K562 (cell line): ENCODE data around the gene COL6A1. TPM values are rescaled to one million over a fixed set of nuclear protein-coding genes. Genes with fewer than 3 reads are reported as not detected.
A peak's percentile ranks its signal among the peaks of the same experiment; 100 is the strongest.
"Not testable (repeated sequence)": the region's sequence is repeated elsewhere in the genome, so short reads cannot be mapped to it uniquely, and the experiment has no call there.

ENCODE experiments used
- ATAC-seq: fragments of 200-7000 bp; cut with Tn5 transposase; 3 replicates; pipeline ENCODE4 v1.9.1; 2020; ENCODE audit warnings: moderate library complexity
- BruUV-seq: library from RNA; stranded (reverse); fragments of 400-500 nt; replicated peaks from 2 replicates; lab custom pipeline; 2021; lab: Mats Ljungman, UMichigan
- CTCF ChIA-PET: fragments of 300-600 bp; formaldehyde crosslinking; extraction: SDS; loops from one replicate; lab custom pipeline; 2021; ENCODE audit warnings: low intra/inter-chr PET ratio; lab: Yijun Ruan, JAX
- POLR2A ChIA-PET: fragments of 300-600, 350-650 bp; sonication (Branson Sonifier 250); formaldehyde crosslinking; extraction: SDS; loops from one replicate; lab custom pipeline; 2021; ENCODE audit warnings: antibody characterized with exemption, inconsistent platforms; lab: Yijun Ruan, JAX
- DNase-seq, 4 experiments: peaks; one replicate each; pipeline versions ENCODE4 v3.0.0 to v3.0.0-alpha.2; 2011 to 2018; ENCODE audit warnings: low spot score in 3 of 4, mixed read lengths in 3 of 4; ENCODE audit errors: extremely low read depth in 1 of 4
- FAIRE-seq: peaks from 2 replicates; lab custom pipeline; 2011; peaks lifted over from hg19 to GRCh38; lab: Jason Lieb, UNC
- H2AFZ ChIP-seq: 2 replicates; pipeline ENCODE4 v1.6.0; 2011; ENCODE audit warnings: low read depth, low read length, control low read depth, inconsistent platforms
- H3K27ac ChIP-seq: fragments of 200-600 bp; 3 replicates; pipeline ENCODE4 v1.8.0; 2011; ENCODE audit warnings: low read depth, mild to moderate bottlenecking, control low read depth, inconsistent platforms, low read length, moderate library complexity, mixed read lengths; ENCODE audit errors: extremely low read depth
- H3K27me3 ChIP-seq, 2 experiments: fragments of 300-600 bp in 1 of 2; 2 replicates in 1 of 2; 3 replicates in 1 of 2; pipeline versions ENCODE4 v1.6.0 to v1.8.0; 2011; ENCODE audit warnings: inconsistent platforms in 2 of 2, low read length in 2 of 2, mild to moderate bottlenecking in 1 of 2, mixed read lengths in 1 of 2, moderate library complexity in 1 of 2; ENCODE audit not compliant: control insufficient read depth in 2 of 2, insufficient read depth in 2 of 2
- H3K36me3 ChIP-seq: fragments of 300-600 bp; 3 replicates; pipeline ENCODE4 v1.8.0; 2011; ENCODE audit warnings: mild to moderate bottlenecking, low read length, inconsistent platforms; ENCODE audit not compliant: control insufficient read depth, insufficient read depth
- H3K4me1 ChIP-seq, 2 experiments: fragments of 200-600 bp in 1 of 2; replicated peaks in 1 of 2; 2 replicates in 1 of 2; 3 replicates in 1 of 2; pipeline versions ENCODE4 v1.5.1 to v1.8.0; 2011; ENCODE audit warnings: inconsistent platforms in 2 of 2, low read length in 2 of 2, mild to moderate bottlenecking in 1 of 2, mixed read lengths in 1 of 2, moderate library complexity in 1 of 2; ENCODE audit not compliant: control insufficient read depth in 2 of 2, insufficient read depth in 2 of 2
- H3K4me2 ChIP-seq: 2 replicates; pipeline ENCODE4 v1.6.1; 2011; ENCODE audit warnings: low read length, control low read depth, inconsistent platforms, mixed read lengths; ENCODE audit not compliant: insufficient read depth
- H3K4me3 ChIP-seq: fragments of 200-600 bp; sonication (generic), shearing (Covaris generic); 2 replicates; pipeline ENCODE4 v1.5.1; 2016; ENCODE audit warnings: control low read depth, inconsistent platforms
- H3K79me2 ChIP-seq: fragments of 200-600 bp; 3 replicates; pipeline ENCODE4 v1.8.0; 2011; ENCODE audit warnings: low read length, inconsistent platforms; ENCODE audit not compliant: control insufficient read depth, insufficient read depth
- H3K9ac ChIP-seq, 2 experiments: 2 replicates each; pipeline versions ENCODE4 v1.6.0 to v1.6.1; 2011; ENCODE audit warnings: low read depth in 2 of 2, low read length in 2 of 2, control low read depth in 1 of 2, inconsistent platforms in 1 of 2, mild to moderate bottlenecking in 1 of 2, mixed read lengths in 1 of 2; ENCODE audit not compliant: insufficient read depth in 1 of 2
- H3K9me1 ChIP-seq: one replicate; pipeline ENCODE4 v1.6.0; 2011; ENCODE audit warnings: inconsistent platforms, mild to moderate bottlenecking, low read length, moderate library complexity; ENCODE audit not compliant: control insufficient read depth, insufficient read depth
- H3K9me3 ChIP-seq: replicated peaks from 2 replicates; pipeline ENCODE4 v1.5.1; 2011; ENCODE audit warnings: low read depth, low read length, inconsistent platforms; ENCODE audit not compliant: control insufficient read depth, insufficient read depth
- H4K20me1 ChIP-seq: replicated peaks from 2 replicates; pipeline ENCODE4 v1.6.1; 2011; ENCODE audit warnings: low read length, inconsistent platforms, mixed read lengths; ENCODE audit not compliant: control insufficient read depth, insufficient read depth
- FIP1L1 ChIP-seq: fragments of 200-400 bp; formaldehyde crosslinking; IDR thresholded peaks from 2 replicates; pipeline ENCODE4 v1.6.1; 2018; ENCODE audit warnings: mild to moderate bottlenecking, low read depth, low read length; ENCODE audit not compliant: poor library complexity, severe bottlenecking
- KDM1A ChIP-seq, 2 experiments: fragments of 450-650 bp; IDR thresholded peaks; 2 replicates each; pipeline ENCODE4 v1.6.1; 2016; ENCODE audit warnings: mild to moderate bottlenecking in 2 of 2
- ZNF263 ChIP-seq: sonication (generic); formaldehyde crosslinking; IDR thresholded peaks from 2 replicates; pipeline ENCODE4 v1.8.0; 2022; ENCODE audit warnings: mild to moderate bottlenecking, missing genetic modification reagents, borderline replicate concordance
- WGBS: fragments of 100-300 bp; shearing (Covaris generic); methylation state at CpG from one replicate; pipeline ENCODE4 v1.1.6; 2016; ENCODE audit warnings: low coverage, mixed read lengths; ENCODE audit not compliant: insufficient coverage; ENCODE audit errors: missing lambda C conversion rate; 5-methylcytosine and 5-hydroxymethylcytosine counted together
- in situ Hi-C: fragments of 300-500 bp; cut with MboI; formaldehyde crosslinking; loops from 4 replicates; pipeline ENCODE4 v1.15.0; 2018; ENCODE audit warnings: inconsistent platforms, mixed read lengths
- intact Hi-C: fragments of 100-400 bp; cut with micrococcal nuclease; formaldehyde crosslinking; loops from 2 replicates; pipeline ENCODE4 v1.14.2; 2022
- polyA plus RNA-seq, 8 experiments: library from polyadenylated mRNA; depleted of rRNA in 4 of 8; stranded (reverse) in 5 of 8; unstranded in 3 of 8; fragments of >200 nt; fragmentation: Nextera tagmentation in 2 of 8; fragmentation: Illumina TruSeq in 1 of 8; extraction: Ambion mirVana in 2 of 8; extraction: Trizol in 1 of 8; gene quantifications; 2 replicates each; pipeline versions ENCODE4 v1.2.1 to v1.2.3, GENCODE V29; 2011 to 2014; ENCODE audit warnings: inconsistent platforms in 1 of 8, missing spikeins in 1 of 8
- total RNA-seq, 7 experiments: library from RNA; depleted of rRNA in 6 of 7; stranded (reverse); fragments of >200 nt in 6 of 7; fragmentation: Illumina TruSeq in 2 of 7; extraction: Trizol in 2 of 7; gene quantifications; 2 replicates each; pipeline versions ENCODE4 v1.2.1 to v1.2.3, GENCODE V29; 2011 to 2021; ENCODE audit warnings: low replicate concordance in 1 of 7

COL6A1 gene
- total and polyA plus RNA-seq, 9 of the 15 experiments (the other 6 are each of a cell fraction or from before 2014, with no cell fraction given): 0.07 to 1.3 (median 0.14) TPM; not detected in 3

DNA sequence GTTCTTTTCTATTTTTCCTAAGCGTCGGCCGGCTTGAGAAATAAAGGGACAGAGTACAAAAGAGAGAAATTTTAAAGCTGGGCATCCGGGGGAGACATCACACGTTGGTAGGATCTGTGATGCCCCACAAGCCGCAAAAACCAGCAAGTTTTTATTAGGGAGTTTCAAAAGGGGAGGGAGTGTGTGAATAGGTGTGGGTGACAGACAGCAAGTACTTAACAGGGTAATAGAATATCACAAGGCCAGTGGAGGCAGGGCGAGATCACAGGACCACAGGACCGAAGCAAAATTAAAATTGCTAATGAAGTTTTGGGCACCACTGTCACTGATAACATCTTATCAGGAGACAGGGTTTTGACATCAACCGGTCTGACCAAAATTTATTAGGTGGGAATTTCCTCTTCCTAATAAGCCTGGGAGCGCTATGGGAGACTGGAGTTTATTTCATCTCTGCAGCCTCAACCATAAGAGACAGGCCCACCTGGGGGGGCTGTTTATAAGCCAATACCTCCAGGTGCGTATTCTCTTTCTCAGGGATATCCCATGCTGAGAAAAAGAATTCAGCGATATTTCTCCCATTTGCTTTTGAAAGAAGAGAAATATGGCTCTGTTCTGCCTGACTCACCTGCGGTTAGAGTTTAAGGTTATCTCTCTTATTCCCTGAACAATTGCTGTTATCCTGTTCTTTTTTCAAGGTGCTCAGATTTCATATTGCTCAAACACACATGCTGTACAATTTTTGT lies 5.7 kb upstream of the COL6A1 start:
- CTCF ChIA-PET, in situ Hi-C loops, H2AFZ ChIP-seq, H3K4me2 ChIP-seq, H3K9me3 ChIP-seq, H4K20me1 ChIP-seq, H3K79me2 ChIP-seq, H3K36me3 ChIP-seq, DNase-seq, H3K4me3 ChIP-seq, FAIRE-seq, H3K9ac ChIP-seq, H3K27ac ChIP-seq, ATAC-seq, H3K9me1 ChIP-seq, BruUV-seq: not testable (repeated sequence)
- WGBS: 6% methylated on average over 8 of the region's 13 CpGs
- intact Hi-C loops: loop anchor here (10.0 kb wide), 1 partner anchor 69 kb away; no protein-coding TSS in a partner anchor
- Histone ChIP-seq H3K27me3 (peaks cover 32 to 55% of the 10 kb centered on the region in 2 experiments), H3K4me1 (peaks cover under 1 to 51% of the 10 kb centered on the region in 2 experiments)
- POLR2A ChIA-PET: interaction anchor here (1.2 kb wide), 1 partner anchor 9 kb away, joined by 3 read pairs; no protein-coding TSS in a partner anchor
- 0 out of 4 replicates have a peak, but pooled peaks of 1 of the 2 experiments have one; percentile 36 for TF ChIP-seq KDM1A (IDR thresholded peaks at IDR 0.05)

DNA sequence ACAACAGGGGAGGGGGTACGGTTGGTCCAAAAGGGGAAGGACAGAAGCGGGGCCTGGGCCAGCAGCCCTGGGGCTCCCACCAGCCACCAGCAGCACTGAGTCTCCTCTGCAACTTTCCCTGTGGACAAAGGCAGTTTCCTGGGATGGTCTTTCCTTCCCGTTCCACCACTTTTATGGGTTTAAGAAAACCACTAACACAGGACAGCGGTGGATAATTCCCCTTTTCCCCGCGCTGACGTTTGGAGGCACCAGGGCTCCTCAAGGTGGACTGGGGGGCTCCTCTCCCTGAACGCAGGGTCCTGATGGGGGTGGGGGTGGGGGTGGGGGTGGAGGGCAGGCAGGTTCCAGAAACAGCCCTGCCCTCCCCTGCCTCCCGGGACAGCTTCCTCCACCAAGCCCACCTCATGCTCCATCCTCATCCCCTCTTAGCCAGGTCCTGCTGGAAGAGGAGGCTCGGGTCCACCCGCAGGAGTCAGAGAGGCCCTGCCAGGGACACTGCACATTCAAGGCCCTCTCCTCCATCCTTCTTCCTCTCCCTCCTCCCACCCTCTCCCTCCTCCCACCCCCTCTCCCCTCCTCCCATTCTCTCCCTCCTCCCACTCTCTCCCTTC lies 4.8 kb upstream of the COL6A1 start:
- FAIRE-seq (no peak), ATAC-seq (no peak), DNase-seq (no peak)
- no peaks in the 10 kb centered on the region for H4K20me1 ChIP-seq
- no peaks in the 10 kb centered on the region for H3K9me3 ChIP-seq
- H3K27ac ChIP-seq: no peak overlapping the region
- no peak overlapping the region for H3K4me3 ChIP-seq
- no peak overlapping the region for H3K9ac ChIP-seq
- peaks cover 32 to 48% of the 10 kb centered on the region in 2 experiments for H3K27me3 ChIP-seq
- H3K36me3 ChIP-seq: no peaks in the 10 kb centered on the region
- CTCF ChIA-PET: no interaction called here
- TF ChIP-seq ZNF263 (CRISPR knock-in tag) (peak; percentile 74), FIP1L1 (no peak)
- TF ChIP-seq, all 486 proteins: peak for 1
- Histone ChIP-seq H2AFZ (no peak overlapping the region), H3K4me2 (no peak overlapping the region), H3K79me2 (no peaks in the 10 kb centered on the region), H3K9me1 (no peaks in the 10 kb centered on the region), H3K4me1 (peaks cover 6 to 51% of the 10 kb centered on the region in 2 experiments)
- POLR2A ChIA-PET: no interaction called here
- WGBS: 27% methylated on average over 9 of the region's 11 CpGs
- in situ Hi-C loops (no loop called here), intact Hi-C loops (loop anchor here (10.0 kb wide), 1 partner anchor 68 kb away; no protein-coding TSS in a partner anchor)
- no TSS peak for BruUV-seq
